GM12864 (cell line): ENCODE measurements around the gene ZSCAN5A.

Source experiments
- DNase-seq: peaks from one replicate; pipeline ENCODE4 v3.0.0-alpha.2; 2011; ENCODE audit warnings: low read depth
- H3K4me3 ChIP-seq: 2 replicates; pipeline ENCODE4 v1.5.1; 2011; ENCODE audit warnings: mild to moderate bottlenecking, low read depth, low read length, control low read depth
- CTCF ChIP-seq: IDR thresholded peaks from 2 replicates; pipeline ENCODE4 v1.5.1; 2011; ENCODE audit warnings: low read depth, mild to moderate bottlenecking, moderate library complexity, low read length, control low read depth, inconsistent platforms; ENCODE audit errors: missing control alignments

Gene ZSCAN5A

GRCh38 chr19:56314381-56315076 is at the start of gene ZSCAN5A:
Gene ZSCAN5A (minus strand): TSS chr19:56314839. CDS start chr19:56225046, 89,793 bp downstream.
- TF ChIP-seq CTCF = no peak
- peak within 1 kb of the TSS; percentile 88 for H3K4me3 ChIP-seq
- DNase-seq = peak; percentile 90

- no peak for TF ChIP-seq CTCF
- DNase-seq = no peak
- no peak overlapping the region for H3K4me3 ChIP-seq
These were observed 46.2 kb upstream of the ZSCAN5A start for GRCh38 chr19:56360841-56361240.

- no peak for TF ChIP-seq CTCF
- no peak for DNase-seq
- no peak overlapping the region for H3K4me3 ChIP-seq
These were observed 42.3 kb upstream of the ZSCAN5A start for GRCh38 chr19:56356944-56357343.

GRCh38 chr19:56355517-56355916 is 40.9 kb upstream of the ZSCAN5A start:
- no peak for TF ChIP-seq CTCF
- DNase-seq = no peak
- no peak overlapping the region for H3K4me3 ChIP-seq

GRCh38 chr19:56351208-56351607 is 36.6 kb upstream of the ZSCAN5A start:
- no peak overlapping the region for H3K4me3 ChIP-seq
- no peak for DNase-seq
- no peak for TF ChIP-seq CTCF

- TF ChIP-seq CTCF = peak; percentile 84
- no peak overlapping the region for H3K4me3 ChIP-seq
- DNase-seq = no peak
These were observed 35.9 kb upstream of the ZSCAN5A start for GRCh38 chr19:56350416-56351045.
